ENCODE results near the gene GADD45GIP1. TPM values are rescaled to one million over a fixed set of nuclear protein-coding genes. Genes with fewer than 3 reads are reported as not detected.

Gene GADD45GIP1
- polyA plus RNA-seq, 2 of the 4 experiments (the other 2 are of a cell fraction) = 26.4 to 31.1 TPM

GRCh38 chr19:12913851-12914690 lies 43.0 kb downstream of the GADD45GIP1 start:
- 84% methylated on average over 8 of the region's 12 CpGs for WGBS (ENCODE audit: missing lambda C conversion rate)

GRCh38 chr19:12913011-12913561 lies 43.9 kb downstream of the GADD45GIP1 start:
- TF ChIP-seq PBX3 (IDR thresholded peaks at IDR 0.05) (no peak), E2F6 (IDR thresholded peaks at IDR 0.05; ENCODE audit: borderline replicate concordance, low read depth) (no peak), HMGXB4 (CRISPR knock-in tag; IDR thresholded peaks at IDR 0.05; ENCODE audit: borderline replicate concordance) (no peak), RARB (CRISPR knock-in tag; IDR thresholded peaks at IDR 0.05) (no peak), FOSB (CRISPR knock-in tag; IDR thresholded peaks at IDR 0.05) (no peak), ZFP36 (IDR thresholded peaks at IDR 0.05; ENCODE audit: borderline replicate concordance, partially characterized antibody) (no peak), ZNF302 (CRISPR knock-in tag; IDR thresholded peaks at IDR 0.05) (no peak), NFE2L2 (conservative IDR thresholded peaks at IDR 0.05; ENCODE audit: low read length) (no peak), FOXS1 (CRISPR knock-in tag; IDR thresholded peaks at IDR 0.05) (no peak), ATOH8 (CRISPR knock-in tag; IDR thresholded peaks at IDR 0.05; ENCODE audit: low read depth) (no peak)
- Histone ChIP-seq H3K9me3 (no peaks in the 10 kb centered on the region), H3K4me1 (no peaks in the 10 kb centered on the region), H3K27ac (no peak overlapping the region), H3K4me2 (no peak overlapping the region), H3K4me3 (no peak overlapping the region)
- DNase-seq (ENCODE audit: low read depth in 1 of 2, low spot score in 1 of 2) = no peak
- 63% methylated on average over 15 of the region's 22 CpGs for WGBS (ENCODE audit: missing lambda C conversion rate)
- ChIA-PET POLR2A (no interaction called here), CTCF (interaction anchor here (0.6 to 1.5 kb wide), 4 partner anchors 14 to 181 kb away, joined by 3 to 4 read pairs (median 4); no protein-coding TSS in a partner anchor)
- no peak for ATAC-seq
- no peak for FAIRE-seq

More at GRCh38 chr19:12913851-12914690, 43.0 kb downstream of the GADD45GIP1 start:
- ATAC-seq = no peak
- ChIA-PET CTCF (interaction anchor here (1.4 kb wide), 1 partner anchor 15 kb away, joined by 4 read pairs; no protein-coding TSS in a partner anchor), POLR2A (no interaction called here)
- no peak for DNase-seq (ENCODE audit: low read depth in 1 of 2, low spot score in 1 of 2)
- TF ChIP-seq HDAC2 (IDR thresholded peaks at IDR 0.05) (no peak), FOSB (CRISPR knock-in tag; IDR thresholded peaks at IDR 0.05) (no peak), TP53 (CRISPR knock-in tag; IDR thresholded peaks at IDR 0.05) (no peak), HES2 (IDR thresholded peaks at IDR 0.05) (no peak), JUN (IDR thresholded peaks at IDR 0.05) (no peak), MAFK (IDR thresholded peaks at IDR 0.05; ENCODE audit: partially characterized antibody) (no peak), GATA3 (IDR thresholded peaks at IDR 0.05; ENCODE audit: borderline replicate concordance) (no peak)
- no peak for FAIRE-seq
- Histone ChIP-seq H3K4me3 (no peak overlapping the region), H3K4me1 (no peaks in the 10 kb centered on the region), H3K4me2 (no peak overlapping the region), H3K27ac (no peak overlapping the region), H3K9me3 (no peaks in the 10 kb centered on the region)

GRCh38 chr19:12912571-12912970 lies 44.5 kb downstream of the GADD45GIP1 start:
- no peak overlapping the region for H3K4me3 ChIP-seq
- ChIA-PET CTCF (interaction anchor here (0.6 to 1.5 kb wide), 3 partner anchors 18 to 181 kb away, joined by 3 to 4 read pairs (median 3); no protein-coding TSS in a partner anchor), POLR2A (no interaction called here)
- DNase-seq (ENCODE audit: low read depth in 1 of 2, low spot score in 1 of 2) (no peak), ATAC-seq (no peak), FAIRE-seq (no peak)
- no peaks in the 10 kb centered on the region for H3K4me1 ChIP-seq
- no peak overlapping the region for H3K4me2 ChIP-seq
- H3K27ac ChIP-seq = no peak overlapping the region
- WGBS (ENCODE audit: missing lambda C conversion rate) = 40% methylated on average over 4 of the region's 4 CpGs
- no peaks in the 10 kb centered on the region for H3K9me3 ChIP-seq
- TF ChIP-seq EHF (CRISPR knock-in tag; IDR thresholded peaks at IDR 0.05) = no peak
- no peak for TF ChIP-seq REST (IDR thresholded peaks at IDR 0.05)
- TF ChIP-seq CEBPB (IDR thresholded peaks at IDR 0.05) = no peak
- TF ChIP-seq FOXS1 (CRISPR knock-in tag; IDR thresholded peaks at IDR 0.05) = no peak
- TF ChIP-seq KDM5A (IDR thresholded peaks at IDR 0.05) = no peak
- TF ChIP-seq CTCF (IDR thresholded peaks at IDR 0.05) = no peak
- TF ChIP-seq TP53 (CRISPR knock-in tag; IDR thresholded peaks at IDR 0.05) = no peak
